Measurements from ENCODE around the gene ADGRA3.

DNA sequence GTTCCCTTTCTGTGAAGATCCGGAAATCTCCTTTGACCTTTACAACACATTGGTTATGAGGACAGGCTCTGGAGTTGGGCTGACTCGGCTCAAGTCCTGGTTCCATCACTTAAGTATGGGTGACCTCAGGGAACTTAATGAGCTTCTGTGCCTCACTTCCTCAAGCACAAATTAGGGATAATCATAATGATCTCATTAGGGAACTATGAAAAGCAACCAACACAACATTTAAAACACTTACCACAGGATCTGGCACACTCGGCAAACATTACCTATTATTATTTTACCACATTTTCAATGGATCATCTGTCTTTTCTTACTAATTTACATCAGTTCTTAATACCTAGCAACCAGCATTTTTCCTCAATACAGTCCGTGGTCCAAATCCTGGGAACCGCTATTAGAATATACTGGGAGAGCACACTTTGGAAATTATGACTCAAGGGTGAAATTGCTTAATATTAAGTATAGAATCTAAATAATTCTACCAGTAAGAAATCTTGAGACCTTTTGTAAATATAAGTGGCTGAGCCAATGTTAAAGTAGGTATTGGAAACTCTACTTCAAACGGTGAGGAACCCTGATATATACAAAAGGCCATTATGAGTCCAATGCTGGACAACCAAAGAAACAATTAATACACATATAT lies 19.6 kb downstream of the ADGRA3 start:
- TF ChIP-seq, protein P1, sequence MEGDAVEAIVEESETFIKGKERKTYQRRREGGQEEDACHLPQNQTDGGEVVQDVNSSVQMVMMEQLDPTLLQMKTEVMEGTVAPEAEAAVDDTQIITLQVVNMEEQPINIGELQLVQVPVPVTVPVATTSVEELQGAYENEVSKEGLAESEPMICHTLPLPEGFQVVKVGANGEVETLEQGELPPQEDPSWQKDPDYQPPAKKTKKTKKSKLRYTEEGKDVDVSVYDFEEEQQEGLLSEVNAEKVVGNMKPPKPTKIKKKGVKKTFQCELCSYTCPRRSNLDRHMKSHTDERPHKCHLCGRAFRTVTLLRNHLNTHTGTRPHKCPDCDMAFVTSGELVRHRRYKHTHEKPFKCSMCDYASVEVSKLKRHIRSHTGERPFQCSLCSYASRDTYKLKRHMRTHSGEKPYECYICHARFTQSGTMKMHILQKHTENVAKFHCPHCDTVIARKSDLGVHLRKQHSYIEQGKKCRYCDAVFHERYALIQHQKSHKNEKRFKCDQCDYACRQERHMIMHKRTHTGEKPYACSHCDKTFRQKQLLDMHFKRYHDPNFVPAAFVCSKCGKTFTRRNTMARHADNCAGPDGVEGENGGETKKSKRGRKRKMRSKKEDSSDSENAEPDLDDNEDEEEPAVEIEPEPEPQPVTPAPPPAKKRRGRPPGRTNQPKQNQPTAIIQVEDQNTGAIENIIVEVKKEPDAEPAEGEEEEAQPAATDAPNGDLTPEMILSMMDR (IDR thresholded peaks at IDR 0.05) = no peak
- TF ChIP-seq POLR2A (IDR thresholded peaks at IDR 0.05) (no peak), EP300 (IDR thresholded peaks at IDR 0.05) (no peak)

Measured in tibial nerve (tissue), 4 donors.